Islet of Langerhans (tissue), 1 donor: Measurements from ENCODE around the gene CNTNAP2.

Source experiments
- FAIRE-seq: peaks from one replicate; lab custom pipeline; 2011; peaks lifted over from hg19 to GRCh38; lab: Jason Lieb, UNC

Gene CNTNAP2

DNA sequence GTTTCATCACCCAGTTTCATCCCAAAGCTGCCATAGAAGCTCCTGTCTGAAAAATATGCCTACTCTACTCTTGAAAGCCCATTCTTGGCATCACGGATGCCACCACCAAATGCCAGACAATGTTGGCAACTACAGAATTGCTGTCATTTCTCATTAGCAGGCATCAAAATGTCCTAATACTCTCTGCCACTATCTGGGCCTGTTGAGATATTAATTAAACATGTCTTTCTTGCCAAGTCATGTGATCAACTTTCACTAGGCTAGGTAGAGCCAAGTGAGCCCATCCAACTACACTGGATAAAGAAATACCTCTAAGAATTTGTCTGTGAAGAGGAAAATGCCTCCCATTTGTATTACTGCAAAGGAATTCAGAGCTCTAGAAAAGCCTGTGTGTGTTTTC is 1380.6 kb downstream of the CNTNAP2 start:
- no peak for FAIRE-seq

DNA sequence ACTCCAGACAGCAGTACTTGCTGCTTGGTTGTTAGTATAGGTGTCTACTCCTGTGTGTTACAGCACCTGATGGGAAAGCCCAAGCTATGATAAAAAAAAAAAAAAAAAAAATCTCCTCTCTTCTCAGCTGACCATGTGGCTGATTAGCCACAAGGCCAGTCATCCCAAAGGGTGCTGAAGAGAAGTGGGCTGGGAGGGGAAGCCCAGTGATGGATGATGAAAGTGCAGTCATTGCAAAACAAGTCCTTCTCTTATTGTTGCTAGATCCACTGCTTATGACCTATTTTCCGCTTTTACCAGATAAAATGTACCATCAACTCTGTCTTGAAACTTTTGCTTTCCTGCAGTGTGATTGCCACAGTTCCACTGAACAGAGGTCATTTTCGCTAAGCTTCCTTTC is 1381.5 kb downstream of the CNTNAP2 start:
- FAIRE-seq = no peak

GRCh38 chr7:147509035-147509501 is 1392.5 kb downstream of the CNTNAP2 start:
- FAIRE-seq = no peak

- FAIRE-seq = no peak
Observed at GRCh38 chr7:147509541-147510200, 1393.1 kb downstream of the CNTNAP2 start.

DNA sequence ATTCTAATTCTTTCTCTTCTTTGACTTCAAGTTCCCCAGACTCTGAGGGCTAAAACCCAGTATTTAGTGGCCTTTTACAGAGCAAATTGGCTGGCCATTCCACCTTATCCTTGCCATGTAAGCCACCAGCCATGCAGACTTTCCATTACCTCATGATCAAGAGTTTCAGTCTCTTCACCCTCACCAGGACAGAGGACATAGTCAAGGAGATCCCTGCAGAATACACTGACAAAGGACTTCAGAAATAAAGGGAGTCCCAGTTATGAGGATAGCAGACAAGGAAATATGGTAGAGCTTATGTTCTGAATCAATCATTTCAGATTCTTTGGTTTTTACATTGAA is 1393.6 kb downstream of the CNTNAP2 start:
- no peak for FAIRE-seq

- FAIRE-seq = no peak
Observed at GRCh38 chr7:147510923-147511322, 1394.3 kb downstream of the CNTNAP2 start.

DNA sequence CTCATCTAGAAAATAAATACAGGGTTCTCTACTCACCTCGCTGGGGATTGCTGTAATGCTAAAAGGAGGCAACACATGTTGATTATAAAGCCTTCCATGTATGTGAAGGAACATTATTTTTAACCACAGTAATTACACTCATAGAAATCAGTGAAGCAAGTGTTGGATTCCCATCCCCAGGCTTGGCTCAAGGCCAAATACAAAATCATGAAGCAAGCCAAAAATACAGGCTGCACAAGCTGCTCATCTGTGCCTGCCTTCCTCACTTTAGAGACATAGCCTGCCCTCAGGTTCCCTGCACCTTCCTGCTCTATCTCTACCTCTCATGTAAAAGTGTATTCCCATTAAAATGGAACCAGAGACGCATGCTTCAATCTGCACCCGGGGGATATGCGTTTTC is 1396.8 kb downstream of the CNTNAP2 start:
- no peak for FAIRE-seq

DNA sequence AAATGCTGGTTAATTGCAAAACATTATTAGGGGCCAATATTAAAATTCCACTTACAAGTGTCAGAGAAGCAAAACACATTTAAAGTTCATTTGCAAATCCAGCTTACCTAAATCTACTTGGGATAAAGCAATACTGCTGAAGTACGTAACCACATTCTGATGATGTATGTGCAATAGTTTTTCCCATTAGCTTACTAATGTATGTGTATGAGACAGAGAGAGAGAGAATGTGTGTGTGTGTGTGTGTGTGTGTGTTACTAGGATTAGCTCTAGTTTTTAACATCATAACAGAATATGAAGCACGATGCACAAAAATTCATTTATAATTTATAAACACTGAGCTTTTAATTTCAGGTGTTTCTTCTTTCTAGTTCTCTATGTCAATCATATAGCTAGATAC is 1399.8 kb downstream of the CNTNAP2 start:
- FAIRE-seq = no peak

- FAIRE-seq = no peak
Observed at GRCh38 chr7:147519062-147519461, 1402.5 kb downstream of the CNTNAP2 start.

- FAIRE-seq = no peak
Observed at GRCh38 chr7:147523056-147523455, 1406.5 kb downstream of the CNTNAP2 start.

DNA sequence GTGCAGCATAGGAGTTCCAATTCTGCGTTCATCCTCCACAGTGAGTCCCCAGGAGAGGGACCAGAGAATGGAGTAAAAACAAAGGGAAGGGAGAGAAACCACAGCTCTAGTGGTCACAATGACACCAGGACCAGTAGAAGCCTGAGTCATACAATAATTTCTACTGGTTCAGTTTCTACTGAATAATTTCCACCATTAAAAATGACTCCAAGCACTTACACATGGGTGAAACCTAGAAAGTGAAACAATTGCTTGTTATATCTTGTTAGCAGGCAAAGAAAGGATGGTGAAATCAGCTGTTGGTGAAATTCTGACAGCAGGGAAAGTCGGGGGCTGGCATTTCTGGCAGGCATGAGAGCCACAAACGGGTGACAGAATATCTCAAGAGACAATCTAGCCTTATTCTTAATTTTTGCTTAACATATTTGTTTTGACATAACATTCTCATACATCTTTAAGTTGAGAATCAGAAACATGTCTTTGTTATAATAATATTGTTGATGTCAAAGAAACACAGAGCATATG is 1408.2 kb downstream of the CNTNAP2 start:
- no peak for FAIRE-seq

DNA sequence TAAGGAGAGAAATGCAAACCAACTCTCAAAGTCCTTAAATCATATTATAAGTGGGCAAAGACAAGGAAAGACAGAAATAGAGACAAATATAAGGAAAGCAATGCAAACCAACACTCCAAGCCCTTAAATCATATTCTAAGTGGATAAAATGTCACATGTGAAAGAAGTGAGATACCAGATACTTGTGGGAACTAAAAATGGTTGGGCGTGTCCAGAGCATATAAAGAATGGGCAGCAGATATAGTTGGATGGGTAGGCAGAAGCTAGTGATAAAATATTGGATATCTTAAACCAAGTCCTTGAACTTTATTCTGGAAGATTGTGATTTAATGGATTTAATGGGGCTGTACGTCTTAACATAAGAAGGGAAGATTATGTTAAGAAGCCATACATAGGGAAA is 1408.7 kb downstream of the CNTNAP2 start:
- no peak for FAIRE-seq

DNA sequence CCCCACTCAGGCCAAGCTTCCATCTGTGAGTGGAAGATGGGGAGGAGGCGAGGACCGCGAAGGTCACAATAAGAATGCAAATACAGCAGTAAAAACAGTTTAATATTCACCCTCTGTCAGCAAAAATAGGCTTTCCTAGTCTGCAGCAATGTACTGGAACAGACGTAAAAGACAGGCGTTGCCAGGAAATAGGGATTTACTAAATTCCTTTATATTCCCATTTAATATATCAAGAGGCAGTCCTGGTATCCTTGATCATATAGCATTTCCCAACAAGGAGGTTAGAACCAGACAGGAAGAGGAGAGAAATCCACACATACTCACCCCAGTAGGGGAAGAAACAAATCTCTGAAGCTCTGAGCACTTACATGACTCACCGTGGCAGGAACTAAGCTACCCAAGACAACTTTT is 1419.1 kb downstream of the CNTNAP2 start:
- no peak for FAIRE-seq

DNA sequence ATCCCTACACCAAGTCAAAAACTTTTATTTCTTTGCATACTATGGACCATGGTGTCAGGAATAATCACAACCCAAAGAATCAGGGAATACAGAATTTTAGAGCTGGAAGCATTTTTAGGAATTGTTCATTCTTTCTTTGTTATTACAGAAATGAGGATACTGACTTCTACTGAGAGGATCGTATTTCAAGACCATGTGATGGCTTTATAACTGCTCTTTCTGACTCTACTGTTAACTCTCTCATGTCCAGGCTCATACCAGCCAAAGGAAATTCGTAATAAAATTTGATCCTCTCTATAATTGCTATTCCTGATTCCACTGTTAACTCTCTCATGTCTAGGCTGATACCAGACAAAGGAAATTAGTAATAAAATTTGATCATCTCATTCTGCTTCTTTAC is 1423.1 kb downstream of the CNTNAP2 start:
- no peak for FAIRE-seq

DNA sequence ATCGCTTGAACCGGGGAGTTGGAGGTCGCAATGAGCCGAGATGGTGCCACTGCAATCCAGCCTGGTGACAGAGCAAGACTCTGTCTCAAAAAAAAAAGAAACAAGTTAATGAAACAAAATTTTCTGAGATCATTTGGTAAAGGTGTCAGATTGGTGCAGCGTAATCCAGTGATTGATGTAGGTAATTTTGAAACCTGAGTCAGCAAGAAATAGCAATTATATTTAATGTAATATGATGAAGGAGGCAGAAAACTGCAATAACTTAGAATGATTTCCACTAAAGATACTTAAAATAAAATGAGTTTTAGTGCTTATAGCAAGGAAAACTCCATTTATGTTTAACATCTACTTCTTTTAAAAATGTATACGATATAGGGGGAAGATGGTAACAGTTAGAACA is 1424.1 kb downstream of the CNTNAP2 start:
- FAIRE-seq = no peak

DNA sequence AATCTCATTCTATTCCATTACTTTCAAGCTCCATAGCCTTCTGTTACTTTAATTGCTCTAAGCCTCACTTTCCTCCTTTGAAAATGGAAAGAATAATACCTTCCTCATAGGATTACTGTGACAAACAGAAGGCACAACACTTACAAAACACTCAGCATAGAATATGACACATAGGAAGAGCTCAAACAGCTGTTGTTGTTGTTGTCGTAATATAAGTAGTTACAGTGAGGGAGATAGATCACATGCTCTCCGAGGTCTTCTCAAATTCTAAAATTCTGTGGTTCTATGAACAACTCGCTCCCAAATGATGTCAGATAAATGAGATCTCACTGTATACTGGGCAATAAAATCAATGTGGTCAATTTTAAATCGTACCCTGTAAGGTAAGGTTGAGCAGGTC is 1424.7 kb downstream of the CNTNAP2 start:
- no peak for FAIRE-seq

DNA sequence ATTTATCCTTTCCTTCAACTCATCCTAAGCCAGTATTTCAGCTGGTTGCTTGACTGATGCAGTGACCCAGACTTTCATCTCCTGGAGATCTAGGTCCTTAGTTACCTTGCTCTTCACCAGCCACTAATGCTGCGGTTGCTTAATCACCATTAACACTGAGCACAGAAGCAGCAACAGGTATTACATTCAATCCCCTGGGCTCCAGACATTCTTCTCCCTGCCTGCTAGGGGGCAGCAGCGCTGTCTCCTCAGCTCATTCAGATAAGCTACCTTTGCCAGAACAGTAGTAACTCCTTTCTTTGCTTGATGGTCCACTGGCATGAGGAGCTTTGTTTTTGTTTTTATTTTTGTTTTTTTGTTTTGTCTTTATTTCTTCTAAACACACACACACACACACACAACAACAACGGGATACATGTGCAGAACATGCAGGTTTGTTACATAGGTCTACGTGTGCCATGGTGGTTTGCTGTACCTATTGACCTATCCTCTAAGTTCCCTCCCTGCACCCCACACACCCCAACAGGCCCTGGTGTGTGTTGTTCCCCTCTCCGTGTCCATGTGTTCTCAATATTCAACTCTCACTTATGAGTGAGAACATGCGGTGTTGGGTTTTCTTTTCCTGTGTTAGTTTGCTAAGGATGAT is 1430.8 kb downstream of the CNTNAP2 start:
- FAIRE-seq = no peak

- FAIRE-seq = no peak
Observed at GRCh38 chr7:147556317-147556716, 1439.7 kb downstream of the CNTNAP2 start.

DNA sequence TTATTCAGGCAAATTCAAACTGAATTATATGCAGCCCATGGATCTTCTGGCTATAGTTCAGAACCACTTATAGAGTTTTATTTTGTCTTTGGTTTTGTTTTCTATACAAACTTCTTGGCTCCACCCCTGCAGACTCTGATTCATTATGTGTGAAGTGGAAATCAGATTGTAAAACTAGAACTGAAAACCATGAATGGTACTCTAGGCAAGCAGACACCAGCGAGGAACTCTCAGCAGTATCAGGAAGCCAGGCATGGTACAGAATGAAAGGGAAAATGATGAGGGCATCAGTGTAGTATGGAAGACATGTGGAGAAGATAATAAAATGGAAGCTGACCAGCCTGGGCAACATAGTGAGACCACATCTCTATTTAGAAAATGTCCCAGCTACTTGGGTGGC is 1447.1 kb downstream of the CNTNAP2 start:
- no peak for FAIRE-seq

DNA sequence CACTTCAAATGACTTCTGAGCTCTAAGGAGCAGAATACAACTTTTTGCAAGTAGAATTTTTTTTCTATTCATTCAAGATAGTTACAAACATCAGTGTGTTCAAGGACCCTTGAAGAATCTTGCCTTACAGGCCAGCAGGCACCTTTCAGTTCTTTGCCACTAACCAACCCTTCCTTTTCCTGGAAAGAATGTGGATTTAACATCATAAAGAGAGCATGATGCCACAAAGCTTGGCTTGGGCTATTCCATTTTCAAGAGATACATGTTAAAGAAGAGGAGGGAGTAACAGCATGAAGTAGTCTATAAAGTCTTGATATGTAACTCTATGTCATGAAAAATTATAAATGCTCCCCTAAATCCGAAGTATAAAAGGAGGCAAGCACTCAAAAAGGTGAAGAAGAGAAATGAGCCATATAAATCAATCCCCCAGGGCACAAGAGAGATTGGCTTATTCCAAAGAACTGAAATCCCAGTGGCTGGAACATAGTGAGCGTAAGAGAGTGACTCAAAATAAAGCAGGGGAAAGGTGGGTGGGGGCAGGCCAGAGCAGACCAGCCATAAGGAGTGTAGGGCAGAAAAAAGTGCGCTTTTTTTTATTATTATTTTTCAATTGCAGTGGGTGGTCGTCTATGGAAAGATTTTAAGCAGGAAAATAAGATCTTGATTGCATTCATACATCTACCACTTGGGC is 1448.3 kb downstream of the CNTNAP2 start:
- FAIRE-seq = no peak

DNA sequence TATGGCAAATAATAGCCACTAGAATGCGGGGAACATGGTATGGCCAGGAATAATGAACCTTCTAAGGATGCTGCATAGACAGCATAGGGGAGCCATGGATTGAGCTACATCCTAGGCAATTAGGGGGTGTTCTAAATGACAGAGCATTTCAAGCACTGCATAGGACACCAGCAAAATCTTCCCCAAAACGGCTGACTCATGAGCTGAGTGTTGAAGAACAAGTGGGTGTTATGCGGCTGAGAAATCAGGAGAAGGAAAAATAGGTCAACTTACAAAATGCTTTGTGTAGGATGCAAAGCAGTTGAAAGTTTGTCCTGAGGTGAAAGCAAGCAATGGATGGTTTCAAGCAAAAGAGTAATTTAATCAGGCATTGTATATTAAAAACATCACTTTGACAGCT is 1450.4 kb downstream of the CNTNAP2 start:
- FAIRE-seq = no peak

DNA sequence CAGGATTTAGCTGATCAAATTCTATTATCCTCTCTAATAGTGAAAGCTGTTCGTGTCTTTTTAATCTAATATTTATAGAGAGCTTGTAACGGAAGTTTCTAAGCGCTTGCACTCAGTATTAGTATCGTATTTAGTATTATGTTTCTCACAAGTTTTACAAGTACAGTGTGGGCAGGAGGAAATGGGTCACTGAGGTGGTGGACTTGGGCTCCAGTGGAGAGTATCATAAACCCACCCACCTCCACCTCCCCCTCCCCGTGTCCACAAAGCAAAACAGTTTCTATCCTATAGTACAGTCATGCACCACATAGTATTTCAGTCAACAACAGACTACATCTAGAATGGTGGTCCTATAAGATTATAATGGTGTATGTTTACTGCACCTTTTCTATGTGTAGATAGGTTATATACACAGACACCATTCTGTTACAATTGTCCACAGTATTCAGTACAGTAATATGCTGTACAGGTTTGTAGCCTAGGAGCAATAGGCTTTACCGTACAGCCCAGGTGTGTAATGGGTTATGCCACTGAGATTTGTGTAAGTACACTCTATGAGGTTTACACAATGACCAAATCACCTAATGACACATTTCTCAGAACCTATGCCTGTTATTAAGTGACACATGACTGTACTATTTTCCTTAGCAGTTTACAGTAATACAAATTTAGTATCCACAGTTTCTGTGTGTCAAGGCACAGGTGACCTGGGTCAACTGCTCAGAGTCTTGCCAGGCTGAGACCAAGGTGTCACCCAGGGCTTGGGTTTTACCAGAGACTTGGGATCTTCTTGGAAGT is 1452.7 kb downstream of the CNTNAP2 start:
- FAIRE-seq = no peak

GRCh38 chr7:147570390-147570789 is 1453.8 kb downstream of the CNTNAP2 start:
- FAIRE-seq = no peak
